Measurements from ENCODE around the gene DVL1.

GRCh38 chr1:1352786-1353388 lies 3.7 kb upstream of the DVL1 start:
- no peak for TF ChIP-seq POLR2AphosphoS5 (IDR thresholded peaks at IDR 0.05)
- no peak for TF ChIP-seq CTCF (IDR thresholded peaks at IDR 0.05)
